Fibroblast of villous mesenchyme (primary cell): ENCODE measurements around the gene ZCCHC2. TPM values are rescaled to one million over a fixed set of nuclear protein-coding genes. Genes with fewer than 3 reads are reported as not detected.

Experiments
- DNase-seq: peaks from one replicate; pipeline ENCODE4 v3.0.0-alpha.2; 2010; ENCODE audit warnings: low read depth
- H3K4me3 ChIP-seq: 2 replicates; pipeline ENCODE4 v1.5.1; 2011; ENCODE audit warnings: low read depth, mild to moderate bottlenecking, low read length
- total RNA-seq: library from RNA; depleted of rRNA; stranded (reverse); fragments of >200 nt; gene quantifications from 2 replicates; pipeline ENCODE4 v1.2.3, GENCODE V29; 2012
- TF ChIP-seq, protein P1 (sequence below): IDR thresholded peaks from 2 replicates; pipeline ENCODE4 v1.5.1; 2012; ENCODE audit warnings: low read depth, mild to moderate bottlenecking, low read length; ENCODE audit not compliant: insufficient read depth

The ZCCHC2 gene
- total RNA-seq, 1 donor, result 9.5 TPM

DNA sequence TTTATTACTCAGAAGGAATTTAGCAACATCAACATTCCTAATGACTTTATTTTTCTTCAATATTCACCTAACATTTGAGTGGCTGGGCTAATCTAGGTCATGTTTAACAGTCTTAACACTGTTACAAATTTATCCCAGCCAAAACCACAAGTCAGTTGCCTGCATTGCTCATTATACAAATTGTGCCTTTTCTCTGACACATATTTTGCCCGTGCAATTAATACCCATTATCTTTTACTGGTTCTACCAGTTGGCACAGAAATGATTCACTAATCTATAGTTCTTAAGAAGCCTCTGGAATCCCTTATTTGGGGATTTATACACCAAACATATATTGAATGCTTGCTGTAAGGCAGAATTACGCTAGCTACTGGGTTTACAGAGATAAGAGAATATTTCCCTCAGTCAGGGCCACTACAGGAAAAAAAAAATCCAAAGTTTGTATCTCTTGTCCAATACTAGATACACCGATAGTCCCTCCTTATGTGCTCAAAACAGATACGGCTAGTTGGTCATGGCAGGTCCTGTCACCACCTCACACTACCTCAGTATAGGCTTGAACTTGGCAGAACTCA is 46.3 kb downstream of the ZCCHC2 start:
- DNase-seq, result peak; percentile 20
- TF ChIP-seq, protein P1, sequence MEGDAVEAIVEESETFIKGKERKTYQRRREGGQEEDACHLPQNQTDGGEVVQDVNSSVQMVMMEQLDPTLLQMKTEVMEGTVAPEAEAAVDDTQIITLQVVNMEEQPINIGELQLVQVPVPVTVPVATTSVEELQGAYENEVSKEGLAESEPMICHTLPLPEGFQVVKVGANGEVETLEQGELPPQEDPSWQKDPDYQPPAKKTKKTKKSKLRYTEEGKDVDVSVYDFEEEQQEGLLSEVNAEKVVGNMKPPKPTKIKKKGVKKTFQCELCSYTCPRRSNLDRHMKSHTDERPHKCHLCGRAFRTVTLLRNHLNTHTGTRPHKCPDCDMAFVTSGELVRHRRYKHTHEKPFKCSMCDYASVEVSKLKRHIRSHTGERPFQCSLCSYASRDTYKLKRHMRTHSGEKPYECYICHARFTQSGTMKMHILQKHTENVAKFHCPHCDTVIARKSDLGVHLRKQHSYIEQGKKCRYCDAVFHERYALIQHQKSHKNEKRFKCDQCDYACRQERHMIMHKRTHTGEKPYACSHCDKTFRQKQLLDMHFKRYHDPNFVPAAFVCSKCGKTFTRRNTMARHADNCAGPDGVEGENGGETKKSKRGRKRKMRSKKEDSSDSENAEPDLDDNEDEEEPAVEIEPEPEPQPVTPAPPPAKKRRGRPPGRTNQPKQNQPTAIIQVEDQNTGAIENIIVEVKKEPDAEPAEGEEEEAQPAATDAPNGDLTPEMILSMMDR, result no peak
- no peak overlapping the region for H3K4me3 ChIP-seq

DNA sequence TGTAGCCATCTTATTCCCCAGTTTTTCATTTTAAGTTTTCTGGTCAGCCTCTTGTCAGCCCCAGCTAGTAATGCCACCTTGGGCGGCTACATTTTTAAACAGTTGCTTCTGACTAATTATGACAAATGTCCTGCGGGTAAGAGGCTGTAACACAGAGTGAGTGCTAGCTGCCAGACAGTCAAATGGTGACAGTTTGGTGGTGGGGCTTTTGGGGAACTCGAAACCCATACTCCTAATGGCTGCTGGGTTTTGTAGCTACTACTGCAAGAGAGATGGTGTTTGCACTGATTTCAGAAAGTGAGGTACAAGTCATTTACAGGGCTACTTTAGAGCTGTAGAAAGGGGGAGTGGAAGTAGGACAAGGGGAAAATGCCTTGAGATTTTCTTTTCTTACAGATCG is 48.2 kb downstream of the ZCCHC2 start:
- DNase-seq, result no peak
- no peak overlapping the region for H3K4me3 ChIP-seq
- TF ChIP-seq, protein P1, result no peak

DNA sequence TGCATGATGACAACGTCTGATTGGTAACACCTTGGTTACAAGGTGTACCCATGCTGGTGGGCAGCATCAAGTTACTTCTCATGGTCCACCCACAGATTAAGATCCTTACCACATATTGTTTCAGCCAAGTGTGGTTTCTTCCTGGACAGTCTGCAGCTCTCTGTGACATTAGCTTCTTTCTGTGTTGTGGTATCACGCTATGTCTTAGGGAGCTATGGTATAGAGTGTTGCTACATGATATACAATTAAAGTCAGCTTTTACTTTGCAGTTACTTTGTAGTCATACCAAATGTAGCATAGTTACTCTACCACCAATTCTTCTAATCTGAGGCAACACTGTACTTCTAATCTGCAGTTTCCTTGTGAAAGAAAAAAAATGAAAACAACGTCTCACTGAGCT is 48.8 kb downstream of the ZCCHC2 start:
- no peak for DNase-seq
- no peak overlapping the region for H3K4me3 ChIP-seq
- TF ChIP-seq, protein P1, result no peak

DNA sequence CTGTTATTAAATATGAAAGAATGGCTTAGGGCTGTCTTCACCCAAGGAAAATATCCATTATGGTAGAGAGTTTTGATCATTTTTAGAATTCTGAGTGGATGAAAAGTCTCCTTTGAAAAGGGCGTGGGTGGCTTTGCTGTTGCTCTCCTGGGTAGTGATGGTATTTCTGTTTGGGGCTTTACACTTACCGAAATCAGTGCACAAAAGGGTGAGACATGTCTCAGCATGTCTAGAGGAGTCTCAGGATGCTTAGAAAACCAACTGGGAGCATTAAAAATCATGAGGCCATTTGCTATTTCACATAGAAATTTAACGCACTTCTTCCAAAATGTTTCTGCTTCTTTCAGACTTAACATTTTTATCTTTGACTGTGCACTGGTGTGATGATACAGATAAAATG is 49.6 kb downstream of the ZCCHC2 start:
- no peak for DNase-seq
- TF ChIP-seq, protein P1, result no peak
- no peak overlapping the region for H3K4me3 ChIP-seq

DNA sequence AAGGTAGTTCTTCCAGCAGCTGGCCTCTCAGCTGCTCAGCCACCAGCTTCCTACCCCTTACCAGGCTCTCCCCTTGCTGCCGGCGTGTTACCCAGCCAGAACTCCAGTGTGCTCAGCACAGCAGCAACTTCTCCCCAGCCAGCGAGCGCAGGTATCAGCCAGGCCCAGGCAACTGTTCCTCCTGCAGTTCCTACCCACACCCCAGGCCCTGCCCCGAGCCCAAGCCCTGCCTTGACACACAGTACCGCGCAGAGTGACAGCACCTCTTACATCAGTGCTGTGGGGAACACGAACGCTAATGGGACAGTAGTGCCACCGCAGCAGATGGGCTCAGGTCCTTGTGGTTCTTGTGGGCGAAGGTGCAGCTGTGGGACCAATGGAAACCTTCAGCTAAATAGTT is 52.0 kb downstream of the ZCCHC2 start:
- no peak for DNase-seq
- TF ChIP-seq, protein P1, result no peak
- H3K4me3 ChIP-seq, result no peak overlapping the region

DNA sequence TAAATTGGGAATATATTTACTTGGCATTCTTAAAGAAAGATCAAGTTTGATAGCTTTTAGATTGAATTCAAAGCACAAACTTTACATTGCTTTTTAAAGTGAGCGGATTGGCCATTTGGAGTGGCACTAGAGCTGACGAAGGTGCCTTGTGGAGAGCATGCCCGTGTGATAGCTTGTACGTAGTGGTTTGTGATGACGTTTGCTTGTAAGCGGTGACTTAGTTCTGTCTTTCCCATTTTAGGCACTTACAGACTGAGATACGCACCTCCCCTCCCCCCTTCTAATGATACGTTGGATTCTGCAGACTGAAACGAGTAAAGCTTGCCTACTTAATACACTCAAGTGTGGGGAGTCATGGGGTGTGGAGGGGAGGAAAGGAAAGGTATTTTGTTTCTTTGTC is 53.4 kb downstream of the ZCCHC2 start:
- DNase-seq, result no peak
- TF ChIP-seq, protein P1, result no peak
- H3K4me3 ChIP-seq, result no peak overlapping the region
